HT1080 (cell line): ENCODE results near the gene ZBTB21. TPM values are rescaled to one million over a fixed set of nuclear protein-coding genes. Genes with fewer than 3 reads are reported as not detected.
"Not testable (repeated sequence)": the region's sequence is repeated elsewhere in the genome, so short reads cannot be mapped to it uniquely, and the experiment has no call there.

Experiments used
- DNase-seq: peaks from one replicate; pipeline ENCODE4 v3.0.0-alpha.2; 2015; ENCODE audit warnings: low read depth
- total RNA-seq: library from RNA; depleted of rRNA; stranded (reverse); fragments of >200 nt; shearing (Covaris generic); gene quantifications from 2 replicates; pipeline ENCODE4 v1.2.3, GENCODE V29; 2014

The ZBTB21 gene
- total RNA-seq, 1 experiment from 2014 or later: 8.3 TPM

DNA sequence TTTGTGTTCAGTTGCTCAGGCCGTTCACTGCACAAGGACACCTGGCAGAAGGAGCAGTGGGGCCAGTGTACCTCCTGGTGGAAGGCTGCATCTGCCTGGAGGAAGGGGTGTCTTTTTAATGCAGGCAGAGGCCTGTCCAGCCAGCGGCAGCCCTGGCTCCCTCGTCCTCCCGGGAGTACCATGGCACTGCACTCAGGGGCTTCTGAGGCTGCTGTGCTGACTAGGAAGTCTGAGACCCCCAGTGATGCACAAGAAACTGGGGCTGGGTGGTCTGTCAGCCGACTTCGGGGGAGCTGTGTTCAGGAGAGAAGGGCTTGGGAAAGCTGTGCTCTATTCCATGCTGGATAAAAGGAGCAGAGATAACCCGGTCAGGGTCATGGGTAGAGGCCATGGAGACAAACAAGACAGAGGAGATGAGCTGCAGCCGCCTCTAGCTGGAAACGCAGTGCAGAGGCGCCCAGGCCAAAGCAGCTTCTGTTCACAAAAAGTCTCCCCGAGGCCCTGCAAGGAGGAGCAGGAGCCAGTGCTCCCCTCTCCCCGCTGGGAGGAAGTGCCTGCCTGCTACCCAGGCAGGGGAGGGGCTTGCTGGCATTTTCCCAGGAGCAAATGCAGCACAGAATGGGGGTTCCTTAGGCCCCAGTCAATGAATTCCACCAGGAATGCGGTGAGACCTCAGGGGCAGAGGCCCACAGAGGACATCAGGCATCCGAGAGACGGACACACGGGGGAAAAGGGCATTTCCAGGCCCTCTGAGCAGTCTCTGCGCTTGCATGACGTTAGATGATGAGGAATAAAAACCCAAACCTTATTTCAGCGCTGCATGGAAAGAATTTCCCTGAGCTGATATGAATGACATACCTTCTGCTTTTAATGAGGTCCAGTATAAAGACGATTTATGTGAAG is 39.2 kb downstream of the ZBTB21 start:
- DNase-seq: no peak

DNA sequence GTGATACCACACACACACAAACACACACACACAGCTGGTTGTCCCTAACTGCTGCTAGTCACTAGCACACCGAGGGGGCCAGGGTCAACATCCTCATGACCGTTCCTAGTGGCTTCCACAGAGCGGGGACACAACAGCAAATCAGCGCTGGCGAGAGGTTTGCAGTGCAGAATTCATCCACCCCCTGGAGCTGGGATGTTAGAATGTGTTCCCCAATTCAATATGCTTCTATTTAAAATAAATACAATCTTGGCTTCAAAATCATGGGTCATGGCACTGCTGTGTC is 40.1 kb downstream of the ZBTB21 start:
- DNase-seq: no peak

DNA sequence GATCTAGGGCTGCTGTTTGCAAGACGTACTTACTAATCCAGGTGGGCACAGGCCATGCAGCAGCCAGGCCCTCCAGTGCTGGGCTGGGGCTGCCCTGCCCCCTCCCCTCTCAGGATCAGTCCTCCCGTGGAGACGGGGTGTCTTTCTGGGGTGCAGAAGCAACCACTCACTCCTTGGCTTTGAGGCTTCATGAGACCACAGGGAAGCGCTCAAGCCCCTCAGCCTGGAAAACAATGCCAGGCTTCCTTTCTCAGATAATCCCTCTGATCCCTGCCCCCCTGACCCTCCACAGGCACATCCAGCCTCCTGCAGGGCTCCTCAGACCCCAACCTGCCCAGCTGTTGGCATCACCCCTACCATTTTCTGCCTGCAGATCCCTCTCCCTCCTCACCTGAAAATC is 42.5 kb downstream of the ZBTB21 start:
- DNase-seq: no peak

DNA sequence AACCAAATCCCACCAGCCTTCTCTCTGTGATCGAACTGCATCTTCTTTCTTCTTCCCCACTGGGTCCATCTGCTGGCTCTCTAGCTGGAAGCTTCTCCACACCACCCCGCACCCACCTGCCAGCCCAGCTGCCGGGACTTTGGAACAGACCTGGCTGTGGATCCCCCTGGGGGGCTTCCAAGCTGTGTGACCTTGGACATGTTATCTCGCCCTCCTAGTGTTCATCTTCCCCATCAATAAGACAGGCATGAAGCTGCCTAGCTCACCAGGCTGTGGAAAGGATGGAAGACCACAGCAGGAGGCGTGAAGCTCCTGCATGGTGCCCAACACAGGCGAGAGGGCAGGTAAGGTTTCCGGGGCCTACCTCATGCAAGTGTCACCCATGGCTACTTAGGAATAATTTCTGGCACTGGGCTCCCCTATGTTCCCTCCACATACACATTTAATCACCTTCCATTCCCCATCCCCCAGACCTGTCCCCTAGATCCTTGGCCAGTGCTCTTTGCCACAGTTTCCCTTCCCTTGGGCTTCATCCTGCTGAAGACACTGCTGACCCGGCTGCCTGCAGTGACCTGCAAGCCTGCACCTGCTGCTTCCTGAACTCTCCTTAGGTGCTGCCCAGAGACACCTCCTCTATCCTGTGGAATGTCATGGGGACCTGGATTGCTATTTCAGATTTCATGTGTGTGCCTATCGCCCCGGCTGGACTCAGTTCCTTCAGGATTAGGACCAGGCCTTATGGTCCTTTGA is 43.1 kb downstream of the ZBTB21 start:
- DNase-seq: no peak

DNA sequence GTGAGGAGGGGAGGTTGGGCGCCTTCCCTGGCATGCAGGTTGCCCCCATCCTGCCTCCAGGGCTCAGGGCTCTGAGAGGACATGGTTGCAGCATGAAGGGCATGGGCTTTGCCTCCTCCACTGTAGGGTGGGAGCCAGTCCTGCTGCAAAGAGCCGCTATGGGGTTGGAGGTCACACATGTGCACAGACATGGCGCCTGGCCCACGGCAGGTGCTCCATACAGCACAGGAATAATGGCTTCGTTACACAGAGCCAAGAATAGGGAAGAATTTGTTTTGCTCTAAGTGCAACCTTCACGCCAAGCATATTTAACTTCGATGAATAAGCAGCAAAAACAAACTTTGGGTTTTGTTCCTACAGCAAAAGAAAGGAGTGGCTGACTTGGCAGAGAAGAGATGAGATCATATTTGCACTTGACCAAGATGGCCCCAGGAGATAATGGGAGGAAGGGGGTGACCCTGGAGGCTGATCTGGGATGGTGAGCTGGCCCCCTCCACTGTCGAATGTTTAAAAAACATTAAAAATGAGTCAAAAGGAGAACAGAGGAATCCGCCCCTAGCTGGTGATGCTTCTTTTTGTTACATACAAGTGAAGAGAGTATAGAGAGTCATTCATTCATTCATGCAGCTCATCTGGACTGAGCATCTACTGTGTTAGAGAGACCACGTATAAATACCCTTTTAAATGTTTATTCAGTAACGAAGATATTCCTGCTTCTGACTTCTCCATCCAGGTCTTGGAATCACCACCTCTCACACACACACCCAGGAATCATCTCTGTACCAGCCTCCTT is 43.9 kb downstream of the ZBTB21 start:
- DNase-seq: peak; percentile 28

DNA sequence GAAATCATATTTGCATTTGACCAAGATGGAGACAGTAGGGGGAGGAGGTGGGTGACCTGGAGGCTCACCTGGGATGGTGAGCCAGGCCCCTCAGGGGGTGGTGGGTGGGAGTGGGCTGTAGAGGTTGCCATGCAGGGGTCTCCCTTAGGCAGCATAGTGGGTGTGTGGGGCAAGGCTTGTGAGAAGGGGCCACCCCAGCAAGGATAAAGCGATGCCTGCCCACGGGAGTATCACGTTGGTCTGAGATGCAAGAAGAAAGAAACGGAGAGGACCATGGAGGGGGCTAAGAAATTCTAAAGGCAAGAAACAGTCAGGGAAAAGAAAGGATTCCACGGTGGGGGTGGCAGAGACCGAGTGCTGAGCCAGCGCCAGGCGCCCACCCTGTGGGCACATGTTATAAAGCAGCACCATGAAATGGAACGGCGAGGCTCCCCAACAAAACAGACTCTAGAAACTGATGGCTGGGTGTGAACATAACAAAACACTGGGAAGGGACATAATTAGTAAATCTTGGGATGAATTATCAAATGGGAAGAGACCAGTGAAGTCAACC is 44.6 kb downstream of the ZBTB21 start:
- no peak for DNase-seq

DNA sequence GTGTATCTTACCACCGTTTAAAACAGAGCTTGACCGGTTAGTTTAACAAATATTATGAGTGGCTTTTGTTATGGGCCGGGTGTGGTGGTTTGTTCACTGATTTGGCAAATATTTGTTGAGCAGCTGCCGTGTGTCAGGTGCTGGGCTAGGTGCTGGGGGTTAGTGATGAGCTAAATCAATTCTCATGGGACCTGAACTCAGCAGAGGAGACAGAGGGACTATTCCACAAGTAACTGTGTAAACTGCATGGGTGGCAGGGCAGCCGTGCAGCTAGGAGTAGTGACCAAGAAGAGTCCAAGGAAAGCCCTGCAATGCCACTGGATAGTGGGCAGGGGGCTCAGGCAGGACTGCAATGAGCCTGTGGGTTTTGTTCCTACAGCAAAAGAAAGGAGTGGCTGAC is 45.1 kb downstream of the ZBTB21 start:
- DNase-seq: no peak

DNA sequence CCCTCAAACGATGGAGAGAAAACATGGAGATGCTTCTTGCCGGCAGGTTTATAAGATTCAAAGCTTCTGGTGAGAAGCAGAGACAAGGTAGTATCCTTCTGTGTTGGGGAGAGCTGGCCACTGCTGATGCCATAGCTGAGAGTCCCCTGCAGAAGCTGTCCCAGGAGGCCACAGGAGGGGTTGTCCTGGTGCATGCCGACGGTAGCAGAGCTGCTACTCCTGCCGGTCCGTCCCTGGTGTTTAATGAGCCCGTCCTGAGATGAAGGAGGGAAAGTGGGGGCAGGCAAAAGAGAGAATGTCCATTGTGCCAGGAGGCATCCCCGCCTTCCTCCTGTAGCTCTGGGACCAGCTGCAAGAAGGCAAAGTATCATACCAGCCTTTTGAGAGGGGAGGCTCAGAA is 46.0 kb downstream of the ZBTB21 start:
- no peak for DNase-seq

DNA sequence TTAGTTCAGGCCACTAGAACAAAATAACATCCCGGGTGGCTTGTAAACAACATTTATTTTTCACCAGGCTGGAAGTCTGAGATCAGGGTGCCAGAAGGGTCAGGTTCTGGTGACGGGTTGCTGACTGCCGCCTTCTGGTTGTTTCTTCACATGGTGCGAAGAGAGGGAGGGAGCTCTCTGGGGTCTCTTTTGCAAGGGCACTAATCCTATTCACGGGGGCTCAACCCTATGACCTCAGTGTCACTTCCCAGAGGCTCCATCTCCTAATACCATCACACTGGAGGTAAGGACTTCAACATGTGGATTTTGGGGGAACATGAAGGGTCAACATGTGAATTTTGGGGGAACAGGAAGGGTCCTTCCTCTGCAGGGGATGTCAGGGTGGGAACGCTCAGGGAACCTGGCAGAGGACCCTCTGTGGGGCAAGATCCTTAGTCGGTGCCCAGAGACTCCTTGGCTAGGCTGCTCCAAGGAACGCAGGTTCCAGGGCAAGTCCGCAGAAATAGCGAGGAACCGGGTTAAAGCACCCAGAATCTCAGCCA is 47.7 kb downstream of the ZBTB21 start:
- DNase-seq: no peak

DNA sequence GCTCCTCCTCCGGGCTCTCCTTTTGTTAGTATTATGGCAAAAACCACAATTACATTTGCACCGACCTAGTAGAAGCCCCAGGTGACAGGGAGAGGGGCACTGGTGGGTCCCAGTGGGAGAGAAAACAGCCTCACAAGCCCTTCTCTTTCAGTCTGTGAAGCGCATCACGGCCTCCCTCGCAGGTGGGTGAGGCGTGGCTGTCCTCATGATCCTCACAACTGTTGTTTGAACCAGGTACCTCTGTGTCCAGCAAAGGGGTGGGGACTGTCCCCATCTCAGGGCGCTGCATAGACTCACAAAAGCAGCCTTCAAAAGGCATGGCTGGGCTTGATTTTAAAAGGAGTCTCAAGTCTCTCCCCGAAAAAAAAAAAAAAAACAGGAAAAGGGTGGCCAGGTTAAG is 48.4 kb downstream of the ZBTB21 start:
- DNase-seq: no peak

DNA sequence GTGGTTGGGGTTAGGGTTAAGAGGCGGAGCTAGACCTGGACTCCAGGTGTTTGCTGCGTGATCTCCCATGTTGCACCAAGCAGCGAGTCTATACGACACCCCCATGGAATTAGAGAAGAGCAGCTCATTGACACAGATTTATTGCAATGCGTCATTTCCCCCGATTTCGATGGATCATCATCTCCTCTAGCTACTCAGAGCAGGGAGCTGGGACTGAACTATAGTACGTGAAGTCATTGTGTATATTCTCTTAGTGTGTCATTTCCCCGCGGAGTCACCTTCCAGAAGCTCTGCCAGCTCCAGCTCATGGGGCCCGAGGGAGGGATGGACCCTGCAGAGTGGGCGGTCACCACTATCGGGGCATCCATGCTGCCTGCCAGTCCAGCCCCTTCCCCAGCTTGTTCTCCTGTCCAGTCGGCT is 48.9 kb downstream of the ZBTB21 start:
- peak; percentile 95 for DNase-seq

DNA sequence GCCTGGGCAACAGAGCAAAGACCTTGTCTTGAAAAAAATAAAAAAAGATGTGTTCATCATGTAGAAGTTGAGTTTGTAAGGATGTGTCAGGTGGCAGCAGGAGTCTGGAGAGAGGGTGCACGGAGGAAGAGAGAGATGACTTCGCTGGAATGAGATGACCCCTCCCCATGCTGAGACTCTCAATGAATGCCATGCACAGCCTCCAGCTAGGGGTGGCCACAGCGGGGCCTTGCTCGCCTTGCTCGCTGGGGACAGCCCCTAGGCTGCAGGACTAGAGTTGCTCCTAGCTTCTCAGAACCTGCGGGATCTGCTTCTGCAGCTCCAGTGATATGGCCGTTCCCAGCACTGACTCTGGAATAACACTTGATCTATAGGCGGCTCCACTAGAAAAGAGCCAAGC is 49.8 kb downstream of the ZBTB21 start:
- DNase-seq: no peak

DNA sequence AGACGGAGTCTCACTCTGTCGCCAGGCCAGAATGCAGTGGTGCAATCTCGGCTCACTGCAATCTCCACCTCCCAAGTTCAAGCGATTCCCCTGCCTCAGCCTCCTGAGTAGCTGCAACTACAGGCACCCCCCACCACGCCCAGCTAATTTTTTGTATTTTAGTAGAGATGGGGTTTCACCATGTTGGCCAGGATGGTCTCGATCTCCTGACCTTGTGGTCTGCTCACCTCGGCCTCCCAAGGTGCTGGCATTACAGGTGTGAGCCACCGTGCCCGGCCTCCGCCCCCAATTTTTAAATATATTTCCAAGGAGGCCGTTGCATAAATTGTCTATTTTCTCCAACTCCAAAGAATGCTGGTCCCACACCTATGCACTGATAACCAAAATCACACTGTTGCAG is 50.5 kb downstream of the ZBTB21 start:
- not testable (repeated sequence) for DNase-seq

DNA sequence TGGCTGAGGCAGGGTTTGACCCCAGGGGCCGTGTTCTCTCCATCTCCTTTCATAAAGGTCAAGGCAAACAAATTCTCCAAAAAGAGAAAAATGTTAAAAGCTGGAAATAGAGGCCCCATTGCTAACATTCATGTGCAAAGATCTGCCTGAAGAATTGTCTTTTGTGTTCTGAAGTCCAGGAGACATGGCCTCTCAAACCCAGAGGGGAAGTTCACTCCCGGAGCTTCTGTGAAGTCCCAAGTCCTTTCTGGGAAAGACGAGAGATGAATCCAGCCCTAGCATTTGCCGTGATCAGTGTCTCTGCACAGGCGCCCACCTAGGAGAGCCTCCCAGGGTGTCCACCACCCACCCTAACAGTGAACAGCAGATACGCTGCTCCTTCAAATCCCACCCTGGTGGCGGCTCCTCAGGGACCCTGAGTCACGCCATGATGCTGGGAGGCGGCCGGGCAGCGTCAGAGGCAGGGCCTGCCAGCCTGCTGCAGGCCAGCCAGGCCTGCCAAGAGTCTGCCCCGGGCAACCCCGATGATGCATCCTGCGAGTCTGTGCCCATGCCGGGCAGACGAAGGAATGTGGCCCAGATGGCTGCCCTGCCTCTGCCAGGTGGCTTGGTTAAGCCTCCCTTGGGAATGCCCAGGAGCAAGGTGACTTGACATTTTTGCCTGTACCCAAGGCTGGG is 51.1 kb downstream of the ZBTB21 start:
- DNase-seq: no peak

DNA sequence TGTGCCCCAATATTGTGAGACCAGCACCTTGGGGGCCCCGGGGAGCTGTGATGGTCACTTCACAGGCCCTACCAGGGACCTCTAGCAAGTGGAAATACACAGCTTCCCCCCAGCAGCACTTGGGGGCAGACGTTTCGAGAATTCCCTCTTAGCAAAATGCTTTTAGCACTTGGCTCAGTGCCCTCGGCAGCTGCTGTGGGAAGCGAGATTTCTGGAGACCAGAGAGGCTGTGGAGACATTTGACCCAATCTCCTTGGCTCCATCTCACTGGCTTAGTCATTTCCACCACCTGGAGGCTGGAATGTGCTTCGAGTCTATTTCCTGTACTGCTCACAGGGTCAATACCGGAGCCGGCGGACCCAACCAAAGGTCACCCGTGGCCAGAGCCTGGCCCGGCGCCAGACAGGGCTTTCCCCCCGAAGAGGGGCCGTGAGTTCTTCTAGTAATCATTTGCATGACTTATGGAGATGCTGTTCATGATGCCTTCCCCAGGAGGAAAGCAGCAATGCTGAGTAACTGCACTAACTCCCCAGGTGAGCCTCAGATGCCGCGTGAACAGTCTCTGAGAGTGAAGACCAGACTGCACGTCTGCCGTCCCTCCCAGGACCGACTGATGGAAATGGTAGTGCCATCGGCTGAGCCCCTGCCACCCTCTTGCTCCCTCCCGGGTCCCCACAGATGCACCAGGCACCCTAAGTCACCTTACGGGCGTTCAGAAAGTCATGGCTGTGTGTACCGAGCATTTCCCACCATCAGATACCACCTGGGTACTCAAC is 52.0 kb downstream of the ZBTB21 start:
- DNase-seq: peak; percentile 94

DNA sequence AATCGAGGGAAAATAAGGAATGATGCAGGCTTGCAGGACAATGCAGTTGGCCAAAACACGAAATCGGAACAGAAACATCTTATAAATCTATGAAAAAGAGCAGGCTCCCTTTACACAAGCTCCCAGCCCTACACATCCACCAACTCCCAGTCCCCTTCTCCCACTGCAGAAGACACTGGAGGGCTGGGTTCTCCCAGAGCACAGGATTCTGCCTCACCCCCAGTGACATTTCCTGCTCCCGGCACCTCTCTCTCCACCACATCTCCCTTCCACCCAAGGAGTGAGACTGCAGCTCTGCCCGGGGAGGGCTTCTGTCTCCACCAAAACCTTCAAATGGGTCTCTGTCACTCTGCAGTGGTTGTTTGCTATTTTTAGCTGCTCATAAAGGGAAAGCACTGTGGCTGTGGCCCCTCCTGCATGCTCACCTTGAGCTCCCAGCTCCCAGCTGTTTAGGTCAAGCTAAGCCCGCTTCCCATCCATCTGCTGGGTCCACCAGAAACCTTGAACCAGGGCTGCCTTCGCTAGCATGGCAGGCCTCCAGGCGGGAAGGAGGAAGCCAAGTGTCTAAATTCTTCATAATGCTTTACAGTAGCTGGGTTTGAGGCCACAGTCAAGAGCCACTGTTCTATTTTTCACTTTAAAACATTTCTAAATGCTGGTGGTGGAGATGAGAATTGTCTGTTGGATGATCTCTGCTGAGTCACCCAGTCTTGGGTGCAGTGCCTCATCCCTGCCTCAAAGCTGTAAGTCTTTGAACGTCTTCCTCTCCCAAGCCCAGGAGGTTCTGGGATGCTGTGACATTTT is 53.0 kb downstream of the ZBTB21 start:
- peak; percentile 80 for DNase-seq

DNA sequence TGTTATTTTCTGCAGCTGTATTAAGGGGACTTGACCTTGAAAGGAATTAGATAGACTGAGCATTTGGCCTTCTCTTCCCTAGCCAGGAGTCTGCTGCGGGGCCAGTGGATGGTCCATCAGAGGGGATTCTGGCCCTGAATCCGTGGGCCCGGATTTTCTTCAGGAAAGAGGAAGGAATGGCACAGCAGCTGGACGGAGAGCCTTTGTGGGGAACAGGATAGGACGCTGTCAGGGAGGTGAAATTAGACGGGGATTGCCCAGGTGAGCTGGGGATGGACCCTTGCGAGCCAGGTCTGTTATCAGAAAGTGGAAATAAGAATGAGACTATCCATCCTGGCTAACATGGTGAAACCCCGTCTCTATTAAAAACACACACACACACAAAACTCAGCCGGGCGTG is 54.6 kb downstream of the ZBTB21 start:
- DNase-seq: no peak

DNA sequence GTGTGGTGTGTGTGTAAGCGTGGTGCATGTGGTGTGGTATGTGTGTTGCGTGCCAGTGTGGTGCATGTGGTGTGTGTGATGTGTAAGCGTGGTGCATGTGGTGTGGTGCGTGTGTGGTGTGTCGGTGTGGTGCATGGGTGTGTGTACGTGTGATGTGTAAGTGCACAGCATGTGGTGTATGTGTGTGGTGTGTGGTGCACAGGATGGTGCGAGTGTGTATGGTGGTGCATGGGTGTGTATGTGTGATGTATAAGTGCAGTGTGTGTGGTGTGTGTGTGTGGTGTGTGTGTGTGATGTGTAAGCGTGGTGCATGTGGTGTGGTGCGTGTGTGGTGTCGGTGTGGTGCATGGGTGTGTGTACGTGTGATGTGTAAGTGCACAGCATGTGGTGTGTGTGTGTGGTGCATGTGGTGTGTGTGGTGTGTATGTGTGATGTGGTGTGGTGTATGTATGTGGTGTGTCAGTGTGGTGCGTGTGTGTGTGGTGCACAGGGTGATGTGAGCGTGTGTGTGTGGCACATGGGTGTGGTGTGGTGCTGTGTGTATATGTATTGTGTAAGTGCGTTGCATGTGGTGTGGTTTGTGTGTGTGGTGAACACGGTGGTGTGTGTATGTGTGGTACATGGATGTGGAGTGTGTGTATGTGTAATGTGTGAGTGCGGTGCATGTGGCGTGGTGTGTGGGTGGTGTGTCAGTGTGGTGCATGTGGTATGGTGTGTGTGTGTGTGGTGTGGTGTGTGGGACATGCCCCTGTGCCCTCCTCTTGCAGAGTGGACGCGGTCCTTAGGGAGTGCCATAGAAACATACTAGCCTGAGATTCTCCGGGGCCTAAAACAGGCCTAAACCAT is 55.3 kb downstream of the ZBTB21 start:
- no peak for DNase-seq
